LHCN-M2 (cell line): ENCODE data around the gene PCOLCE2. TPM values are rescaled to one million over a fixed set of nuclear protein-coding genes. Genes with fewer than 3 reads are reported as not detected.

Experiments
- DNase-seq: peaks from one replicate; pipeline ENCODE4 v3.0.0-alpha.2; 2012; ENCODE audit warnings: low read depth
- polyA plus RNA-seq: library from polyadenylated mRNA; unstranded; fragments of >200 nt; gene quantifications from one replicate; pipeline ENCODE4 v1.2.1, GENCODE V29; 2012; ENCODE audit warnings: missing spikeins
- total RNA-seq: library from RNA; depleted of rRNA; stranded (reverse); fragments of >200 nt; gene quantifications from 2 replicates; pipeline ENCODE4 v1.2.3, GENCODE V29; 2014; rRNA removed

The PCOLCE2 gene, protein sequence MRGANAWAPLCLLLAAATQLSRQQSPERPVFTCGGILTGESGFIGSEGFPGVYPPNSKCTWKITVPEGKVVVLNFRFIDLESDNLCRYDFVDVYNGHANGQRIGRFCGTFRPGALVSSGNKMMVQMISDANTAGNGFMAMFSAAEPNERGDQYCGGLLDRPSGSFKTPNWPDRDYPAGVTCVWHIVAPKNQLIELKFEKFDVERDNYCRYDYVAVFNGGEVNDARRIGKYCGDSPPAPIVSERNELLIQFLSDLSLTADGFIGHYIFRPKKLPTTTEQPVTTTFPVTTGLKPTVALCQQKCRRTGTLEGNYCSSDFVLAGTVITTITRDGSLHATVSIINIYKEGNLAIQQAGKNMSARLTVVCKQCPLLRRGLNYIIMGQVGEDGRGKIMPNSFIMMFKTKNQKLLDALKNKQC
- 0.75 and 4.9 TPM in 2 replicates for total RNA-seq
- polyA plus RNA-seq, result 0.60 TPM

DNA sequence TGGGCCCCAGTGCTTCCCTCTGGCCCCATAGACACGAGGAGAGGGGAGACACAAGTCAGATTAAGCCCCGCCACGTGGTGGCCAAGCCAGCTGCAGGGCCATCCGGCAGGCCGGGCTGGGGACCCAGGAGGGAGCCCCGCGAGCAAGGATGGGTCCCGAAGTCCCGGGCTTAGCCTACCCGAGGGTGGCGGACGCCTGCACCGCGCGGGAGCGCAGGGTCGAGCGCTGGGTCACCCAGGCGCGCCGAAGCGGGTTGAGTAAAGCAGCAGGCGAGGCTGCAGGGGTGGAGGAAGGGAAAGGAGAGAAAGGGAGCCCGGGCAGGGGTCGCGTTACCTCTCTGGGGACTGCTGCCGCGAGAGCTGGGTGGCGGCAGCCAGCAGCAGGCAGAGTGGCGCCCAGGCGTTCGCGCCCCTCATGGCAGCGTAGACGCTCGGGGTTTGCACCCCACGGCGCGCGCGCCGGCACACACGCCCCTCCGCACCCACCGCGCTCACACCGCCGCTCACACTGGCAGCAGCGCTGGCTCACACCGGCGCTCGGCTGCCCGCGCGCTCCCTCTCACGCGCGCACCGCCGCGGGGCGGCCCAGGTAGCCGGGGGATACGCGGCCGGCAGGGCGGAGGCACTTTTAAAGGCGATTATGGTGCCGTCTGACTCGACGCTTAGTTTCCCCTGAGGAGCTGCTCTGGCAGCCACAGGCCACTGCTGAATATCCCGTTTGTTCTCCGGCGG lies at the start of gene PCOLCE2:
PCOLCE2 (minus strand) TSS at position 603 of the 731 bp plus-strand sequence; CDS start at position 416, 187 bp downstream.
- peak; percentile 16 for DNase-seq

DNA sequence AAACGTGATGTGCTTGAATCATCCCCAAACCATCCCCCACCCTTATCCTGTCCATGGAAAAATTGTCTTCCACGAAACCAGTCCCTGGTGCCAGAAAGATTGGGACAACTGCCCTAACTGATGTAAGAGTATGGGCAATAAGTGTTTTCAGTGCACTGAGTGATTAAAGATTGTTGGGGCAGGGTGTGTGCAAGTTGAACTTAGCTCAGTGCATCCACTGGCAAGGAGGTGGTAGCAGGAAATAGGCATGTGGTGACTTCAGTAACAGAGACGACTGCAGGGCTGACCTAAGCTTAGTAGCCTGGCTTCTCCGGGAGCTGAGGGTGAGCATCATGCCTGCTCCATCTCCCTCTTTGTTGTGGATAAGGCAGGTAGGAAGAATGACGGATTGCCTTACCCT lies 47.1 kb upstream of the PCOLCE2 start:
- DNase-seq, result no peak

DNA sequence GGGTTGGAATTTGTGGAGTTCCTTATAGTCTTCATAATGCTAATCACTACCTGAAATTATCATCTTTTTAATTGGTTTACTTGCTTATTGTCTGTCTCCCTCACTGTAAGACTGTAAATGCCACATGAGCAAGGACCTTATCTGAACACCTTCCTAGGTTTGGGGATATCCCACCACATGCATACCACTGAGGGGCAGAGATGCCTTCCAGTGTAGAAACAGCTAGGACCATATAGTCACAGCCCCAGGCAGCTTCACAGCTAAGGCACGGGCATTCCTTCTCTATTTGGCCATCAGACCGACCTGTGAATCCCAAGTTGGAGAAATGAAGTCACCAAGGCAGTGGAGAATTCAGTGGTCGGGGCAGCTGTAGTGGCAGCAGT lies 46.0 kb upstream of the PCOLCE2 start:
- DNase-seq, result no peak

DNA sequence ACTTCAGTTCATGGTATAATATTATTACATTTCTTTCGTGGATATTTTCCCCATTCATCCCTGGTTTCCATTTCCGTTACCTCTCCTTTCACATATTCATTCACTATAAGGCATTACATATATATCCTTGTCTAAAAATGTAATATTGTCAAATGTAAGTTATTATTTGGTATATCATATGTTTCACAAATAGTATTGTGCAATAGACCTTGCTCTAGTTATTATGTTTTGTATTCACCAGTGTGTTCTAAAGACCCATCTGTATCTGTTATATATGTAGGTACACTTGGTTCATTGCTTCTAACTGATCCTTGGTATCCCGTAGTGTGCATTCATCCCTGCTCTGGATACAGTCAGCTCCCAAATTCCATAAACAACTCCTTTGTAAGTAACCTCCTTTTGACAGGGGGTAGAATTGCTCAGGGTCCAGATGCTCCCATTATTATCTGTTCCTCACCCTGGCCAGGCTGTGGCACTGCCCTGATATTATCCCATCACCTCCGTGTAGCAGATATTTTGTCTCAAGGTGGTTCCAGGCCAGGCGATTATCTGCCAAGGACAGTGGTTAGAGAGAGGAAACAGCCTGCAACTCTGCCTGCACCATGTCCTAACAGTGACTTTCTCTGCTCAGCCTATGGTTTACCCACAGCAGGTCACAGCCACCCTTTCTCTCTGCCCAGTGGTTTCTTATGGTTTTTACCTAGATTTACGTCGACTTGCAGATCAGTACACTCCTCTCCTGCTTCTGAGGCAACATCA lies 45.4 kb upstream of the PCOLCE2 start:
- no peak for DNase-seq

DNA sequence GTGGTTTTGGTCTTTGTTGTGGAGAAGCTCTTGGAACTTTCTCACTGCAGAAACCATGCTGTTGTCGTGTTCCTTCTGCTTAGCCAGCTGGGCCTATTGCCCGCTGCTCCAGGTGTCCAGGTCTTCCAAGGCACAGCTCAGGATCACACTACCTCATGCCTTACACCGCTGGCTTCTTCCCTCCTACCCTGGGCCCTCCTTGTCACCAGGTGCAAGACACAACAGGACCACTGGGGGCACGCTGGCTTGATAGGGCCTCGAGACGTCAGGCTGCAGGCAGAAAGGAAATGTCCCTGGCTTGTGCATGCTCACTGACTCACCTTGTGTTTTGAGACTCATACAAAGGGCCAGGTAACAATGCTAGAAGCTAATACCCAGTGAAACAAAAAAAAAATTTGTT lies 42.3 kb upstream of the PCOLCE2 start:
- no peak for DNase-seq

DNA sequence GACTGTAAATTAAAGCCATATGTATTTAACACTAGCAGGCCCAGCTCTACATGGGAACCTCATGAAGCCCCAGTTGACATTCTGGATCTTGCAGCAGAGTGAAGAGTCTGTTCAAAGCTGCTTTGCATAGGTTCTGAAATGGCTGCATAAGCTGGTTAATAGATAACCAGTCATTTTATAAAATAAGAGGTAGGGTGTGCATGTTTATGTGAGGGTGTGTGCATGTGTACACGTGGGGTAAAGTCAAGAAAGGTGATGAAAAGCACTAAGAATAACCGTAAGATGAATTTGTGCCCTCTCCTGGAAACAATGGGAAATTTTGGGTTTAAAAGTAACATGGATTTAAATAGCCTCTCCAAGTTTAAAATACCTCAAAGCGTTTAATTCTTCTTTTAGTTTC lies 41.6 kb upstream of the PCOLCE2 start:
- DNase-seq, result no peak

DNA sequence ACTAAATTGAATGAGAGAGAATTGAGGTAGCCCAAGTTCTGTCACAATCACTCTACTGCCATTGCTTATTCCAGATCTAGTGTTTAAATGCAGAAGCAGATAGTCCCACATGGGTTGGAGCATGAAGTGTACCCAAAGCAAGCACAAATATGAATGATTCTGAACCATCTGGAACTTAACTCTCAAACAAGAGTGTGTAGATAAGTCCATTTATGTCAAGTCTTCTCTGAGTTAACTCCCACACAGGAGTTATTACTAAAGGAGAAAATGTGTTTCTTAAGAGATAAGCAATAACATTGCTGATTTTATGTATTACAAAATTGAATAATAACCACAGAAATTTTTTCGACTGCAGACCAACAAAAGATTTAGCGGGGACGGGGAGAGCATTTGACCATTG lies 41.0 kb upstream of the PCOLCE2 start:
- DNase-seq, result no peak

DNA sequence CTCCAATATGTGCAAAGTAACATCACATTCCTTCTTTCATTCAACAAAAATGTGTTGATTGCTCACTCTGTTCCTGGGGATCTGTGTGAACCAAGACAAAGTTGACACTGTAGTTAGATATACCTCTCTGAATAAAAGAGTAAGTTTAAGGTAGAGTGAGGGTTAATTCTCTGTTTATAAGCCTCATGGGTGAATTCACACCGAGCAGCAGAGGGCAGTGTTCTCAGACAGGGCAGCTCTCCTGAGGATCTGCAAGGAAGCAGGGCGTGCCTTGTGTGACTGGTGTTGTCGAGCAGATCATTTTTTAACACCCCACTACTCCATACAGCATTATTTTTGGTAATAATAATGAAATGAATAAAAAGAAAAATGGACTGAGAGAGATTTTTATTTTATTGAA lies 40.2 kb upstream of the PCOLCE2 start:
- DNase-seq, result peak; percentile 34

DNA sequence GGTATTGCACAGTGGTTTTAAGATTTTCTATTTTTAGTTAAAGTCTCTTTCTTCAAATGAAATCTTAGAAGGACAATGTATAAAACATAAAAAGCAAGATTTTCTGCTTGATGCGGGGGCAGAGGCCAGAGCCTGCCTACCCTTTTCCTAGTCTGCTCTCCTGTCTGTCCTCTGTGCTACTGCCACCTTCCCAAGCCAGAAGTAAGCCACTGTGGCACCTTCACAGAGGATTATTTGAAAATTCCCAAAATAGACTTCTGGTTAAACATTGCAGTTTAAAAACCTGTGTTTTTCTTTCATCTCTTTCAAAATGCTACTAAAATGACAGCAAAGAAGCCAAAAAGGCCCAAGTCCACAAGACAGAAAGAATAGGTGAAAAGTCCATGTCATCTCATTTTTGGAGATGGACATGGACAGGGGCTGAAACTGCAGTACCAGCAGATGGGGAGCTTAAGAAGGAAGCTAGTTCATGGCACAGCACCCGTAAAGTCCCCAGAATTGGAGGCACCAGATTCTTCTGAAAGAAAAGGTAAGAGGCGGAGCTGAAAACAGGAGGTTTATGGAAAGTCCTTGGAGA lies 37.6 kb upstream of the PCOLCE2 start:
- DNase-seq, result no peak

DNA sequence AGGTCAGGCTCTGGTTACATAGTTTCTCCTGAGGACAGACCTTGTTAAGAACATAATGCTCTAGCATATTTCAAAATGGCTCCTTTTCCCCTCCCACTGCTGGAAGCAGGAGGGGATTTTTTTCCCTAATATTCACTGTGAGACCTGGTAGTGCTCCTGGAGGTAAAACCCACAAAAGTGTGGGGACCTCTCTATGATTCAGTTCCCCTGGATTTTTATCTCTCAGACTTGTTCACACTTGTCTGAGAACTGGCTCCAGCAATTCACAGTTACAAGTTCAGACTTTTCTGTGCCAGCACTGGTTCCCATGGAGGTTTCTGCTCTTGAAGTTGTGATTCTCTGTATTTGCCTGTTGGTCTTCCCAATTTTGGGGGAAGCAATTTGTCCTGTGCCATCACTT lies 36.3 kb upstream of the PCOLCE2 start:
- no peak for DNase-seq

DNA sequence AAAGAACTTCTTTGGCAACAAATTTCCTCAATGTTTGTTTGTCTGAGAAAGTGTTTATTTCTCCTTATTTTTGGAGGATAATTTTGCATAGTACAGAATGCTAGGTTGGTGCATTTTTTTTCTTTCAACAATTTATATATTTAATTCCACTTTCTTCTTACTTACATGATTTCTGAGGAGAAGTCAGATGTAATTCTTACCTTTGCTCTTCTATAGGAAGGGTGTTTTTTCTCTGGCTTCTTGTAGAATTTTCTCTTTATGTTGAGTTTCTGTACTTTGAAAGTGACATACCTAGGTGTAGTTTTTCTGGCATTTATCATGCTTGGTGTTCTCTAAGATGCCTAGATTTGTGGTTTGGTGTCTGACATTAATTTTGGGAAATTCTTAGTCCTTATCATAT lies 34.8 kb upstream of the PCOLCE2 start:
- DNase-seq, result no peak

DNA sequence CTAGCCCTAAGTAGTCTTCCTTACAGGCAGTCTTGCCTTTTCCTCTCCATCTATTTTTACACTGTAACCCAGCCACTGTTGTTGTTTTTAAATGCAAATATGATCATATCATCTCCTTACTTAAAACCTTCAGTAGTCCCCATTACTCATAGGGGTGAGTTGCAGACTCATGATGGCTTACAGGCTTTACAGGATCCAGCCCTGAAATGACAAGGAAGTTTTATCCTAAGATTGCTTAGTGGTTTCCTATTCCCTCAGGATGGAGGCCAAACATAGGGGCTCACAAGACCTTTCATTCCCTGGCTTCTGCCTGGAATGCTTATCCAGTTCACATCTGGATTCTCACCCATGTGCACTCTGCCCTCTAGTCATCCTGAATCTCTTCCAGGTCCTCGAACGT lies 27.7 kb upstream of the PCOLCE2 start:
- DNase-seq, result no peak

DNA sequence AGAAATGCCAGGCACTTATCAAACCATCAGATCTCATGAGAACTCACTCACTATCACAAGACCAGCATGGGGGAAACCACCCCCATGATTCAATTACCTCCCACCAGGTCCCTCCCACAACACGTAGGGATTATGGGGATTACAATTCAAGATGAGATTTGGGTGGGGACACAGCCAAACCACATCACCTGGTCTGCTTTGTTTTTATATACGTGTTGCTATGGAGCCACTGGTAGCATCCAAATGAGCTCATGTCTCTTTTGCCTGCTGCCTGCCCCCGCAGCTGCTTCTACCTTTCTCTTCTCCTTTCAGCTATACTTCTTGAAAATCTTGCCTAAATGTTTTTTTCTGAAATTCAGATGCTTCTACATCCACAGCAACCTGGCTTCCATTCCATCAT lies 26.8 kb upstream of the PCOLCE2 start:
- DNase-seq, result no peak

DNA sequence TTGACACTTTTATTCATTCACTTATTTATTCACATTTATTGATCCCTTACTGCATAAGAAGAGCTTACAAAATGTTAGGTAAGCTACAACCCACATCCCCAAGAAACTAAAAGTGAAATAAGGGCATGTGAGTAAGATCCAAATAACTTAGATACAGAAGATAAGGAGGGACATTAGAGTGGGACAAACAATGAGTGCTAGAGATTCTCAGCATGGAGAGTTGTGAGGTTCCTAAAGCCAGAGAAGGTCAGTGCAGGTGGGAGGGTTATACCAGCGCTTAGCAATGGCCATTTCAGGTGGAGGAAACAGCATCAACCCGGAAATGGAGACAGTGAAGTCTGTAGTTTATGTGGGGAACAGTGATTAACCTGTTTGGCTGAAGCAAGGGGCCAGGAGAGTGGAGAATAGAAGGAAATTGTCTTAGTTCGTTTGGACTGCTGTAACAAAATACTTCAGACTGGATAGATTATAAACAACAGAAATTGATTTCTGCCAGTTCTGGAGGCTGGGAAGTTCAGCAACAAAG lies 25.5 kb upstream of the PCOLCE2 start:
- no peak for DNase-seq

DNA sequence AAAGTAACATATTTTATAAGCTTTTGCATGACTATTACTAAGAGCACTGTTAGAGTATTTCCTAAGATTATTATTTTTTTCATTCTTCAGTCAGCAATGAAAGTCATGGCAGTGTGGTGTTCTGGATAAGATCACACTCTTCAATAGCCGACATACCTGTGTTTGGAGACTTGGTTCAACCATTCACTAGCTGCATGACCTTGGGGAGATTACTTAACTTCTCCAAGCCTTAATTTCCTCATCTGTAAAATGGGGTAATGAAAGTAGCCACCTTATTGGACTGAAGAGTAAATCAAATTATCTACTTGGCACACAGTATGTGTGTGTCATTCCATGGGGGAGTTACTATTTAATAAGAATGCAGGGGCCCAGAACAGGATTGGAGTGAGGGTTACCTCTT lies 24.5 kb upstream of the PCOLCE2 start:
- no peak for DNase-seq

DNA sequence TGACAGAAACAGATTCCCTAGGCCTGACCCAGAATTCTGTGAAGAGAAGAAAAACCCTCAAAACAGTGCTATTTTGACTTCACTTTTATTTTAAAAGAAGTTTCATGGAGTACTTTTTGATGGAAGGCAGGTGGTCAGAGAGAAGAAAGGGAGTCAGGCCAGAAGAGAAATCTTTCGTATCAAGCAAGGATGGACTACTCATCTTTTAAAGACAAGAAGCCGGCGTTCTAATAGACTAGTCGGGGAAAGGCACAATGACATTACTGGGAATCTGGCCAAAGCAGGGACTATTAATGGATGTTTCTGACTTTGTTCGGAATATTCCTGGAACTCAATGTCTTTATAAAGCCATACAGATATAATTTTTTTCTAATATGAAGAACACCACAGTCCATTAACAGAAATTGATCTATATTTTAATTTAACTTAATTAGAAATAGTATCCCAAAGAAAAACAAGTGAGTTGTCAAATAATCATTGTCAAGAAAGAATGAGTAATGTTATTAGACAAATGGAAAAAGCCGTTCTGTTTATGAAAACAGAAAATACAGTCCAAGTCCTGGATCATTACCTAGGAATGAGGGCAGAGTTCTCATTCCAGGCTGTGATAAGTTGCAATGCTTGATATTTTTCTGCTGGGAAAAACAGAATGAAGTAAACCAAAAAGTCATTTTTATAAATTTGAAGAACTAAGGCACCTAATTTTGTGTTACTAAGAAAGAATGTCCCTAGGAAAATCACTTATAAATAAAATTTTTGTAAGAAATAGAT lies 23.7 kb upstream of the PCOLCE2 start:
- DNase-seq, result no peak

DNA sequence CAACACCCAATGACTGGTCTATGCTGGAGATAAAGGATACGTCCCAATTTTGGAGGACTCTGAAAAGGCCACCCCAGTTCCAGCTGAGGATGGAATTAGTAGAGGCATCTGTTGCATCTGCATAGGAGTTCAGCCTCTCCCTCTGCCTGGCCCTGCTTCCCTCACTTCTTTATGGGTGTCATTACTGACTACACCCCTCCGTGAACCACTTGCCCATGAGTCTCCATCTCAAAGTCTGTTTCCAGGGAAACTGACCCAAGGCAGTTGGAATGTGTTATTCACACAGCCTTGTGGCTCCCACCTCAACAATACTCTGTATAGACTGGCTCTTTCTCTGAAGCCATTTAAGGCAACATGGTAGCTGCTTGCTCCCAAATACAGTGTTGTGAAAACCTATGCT lies 21.4 kb upstream of the PCOLCE2 start:
- no peak for DNase-seq

DNA sequence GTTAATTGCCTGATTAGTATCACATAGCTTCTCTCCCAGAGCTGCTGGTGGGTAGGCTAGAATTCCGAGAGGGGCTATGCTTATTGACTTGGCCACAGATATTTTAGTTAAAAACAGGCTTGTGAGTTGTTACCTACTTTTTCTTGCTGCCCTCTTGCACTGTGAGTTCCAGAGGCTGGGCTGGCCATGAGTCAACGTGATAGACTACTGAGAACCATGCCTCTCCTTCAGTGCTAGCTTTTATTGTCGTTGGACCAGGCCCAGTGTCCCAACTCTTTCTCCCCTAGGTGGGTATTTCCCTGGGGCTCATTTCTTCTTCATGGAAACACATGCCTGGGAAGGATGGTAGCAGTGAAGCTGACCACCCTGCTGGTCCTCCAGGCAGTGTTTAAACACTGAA lies 20.4 kb upstream of the PCOLCE2 start:
- no peak for DNase-seq

DNA sequence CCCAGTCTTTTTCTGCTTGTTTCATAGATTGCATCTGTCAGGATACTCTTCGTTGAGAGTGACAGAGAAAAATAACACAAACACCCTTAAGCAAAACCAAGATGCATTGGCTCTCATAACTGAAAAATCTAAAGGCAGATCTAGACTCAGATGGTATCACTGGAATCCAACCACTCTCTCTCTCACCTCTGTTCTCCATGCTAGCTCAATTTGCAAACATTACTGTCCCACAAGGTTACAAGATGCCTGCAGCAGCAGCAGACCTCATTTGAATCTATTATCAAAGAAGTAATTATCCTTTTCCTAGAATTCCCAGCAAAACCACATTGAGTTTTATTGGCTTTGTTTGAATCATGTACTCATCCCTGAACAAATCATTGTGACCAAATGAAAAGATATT lies 19.1 kb upstream of the PCOLCE2 start:
- DNase-seq, result no peak

DNA sequence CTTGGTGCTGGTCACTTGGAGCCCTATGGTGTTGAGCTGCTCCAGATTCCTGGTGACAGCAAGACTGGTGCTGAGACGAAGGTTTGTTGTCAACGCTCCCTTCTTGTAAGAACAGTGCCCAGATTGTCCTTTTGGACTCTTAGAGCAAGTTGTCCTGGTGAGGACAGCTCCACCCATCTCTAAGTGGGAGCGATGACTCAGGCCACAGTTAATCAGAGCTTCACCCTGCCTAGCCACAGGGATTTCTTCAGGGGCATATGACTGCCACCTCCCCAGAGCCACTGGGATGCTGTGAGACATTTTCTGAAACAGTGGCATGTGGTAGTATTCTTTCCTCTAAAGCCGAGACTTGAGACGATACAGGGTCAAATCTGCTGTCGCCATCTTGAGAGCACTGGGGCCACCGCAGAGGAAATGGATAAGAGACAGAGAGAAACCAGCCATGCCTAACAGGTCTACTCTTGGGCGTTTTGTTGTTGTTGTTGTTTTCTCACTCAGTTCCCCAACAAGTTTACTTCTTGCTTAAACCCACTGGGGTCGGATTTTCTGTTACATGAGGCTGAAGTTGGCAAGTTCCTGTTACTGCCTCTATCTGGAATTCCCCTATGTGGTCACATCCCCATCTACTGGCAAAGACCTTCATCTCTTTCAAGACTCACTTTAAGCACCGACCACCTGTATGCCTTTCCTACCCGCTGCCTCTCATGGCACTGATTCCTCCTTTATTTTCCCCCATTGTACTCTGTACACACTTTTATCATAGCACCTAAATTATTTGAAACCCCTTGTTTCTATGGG lies 16.0 kb upstream of the PCOLCE2 start:
- peak; percentile 17 for DNase-seq
